Measurements from ENCODE around the gene FRAS1. TPM values are rescaled to one million over a fixed set of nuclear protein-coding genes. Genes with fewer than 3 reads are reported as not detected.

Gene FRAS1
- total and polyA plus RNA-seq, 9 of the 15 experiments (the other 6 are each of a cell fraction or from before 2014, with no cell fraction given) = under 0.01 to 0.11 (median 0.04) TPM; not detected in 2

- no peak for TF ChIP-seq ZNF696 (CRISPR knock-in tag; conservative IDR thresholded peaks at IDR 0.05)
- no peak for TF ChIP-seq CXXC5 (CRISPR knock-in tag; IDR thresholded peaks at IDR 0.05)
- TF ChIP-seq ZKSCAN3 (CRISPR knock-in tag; IDR thresholded peaks at IDR 0.05) = no peak
- TF ChIP-seq, protein P1, sequence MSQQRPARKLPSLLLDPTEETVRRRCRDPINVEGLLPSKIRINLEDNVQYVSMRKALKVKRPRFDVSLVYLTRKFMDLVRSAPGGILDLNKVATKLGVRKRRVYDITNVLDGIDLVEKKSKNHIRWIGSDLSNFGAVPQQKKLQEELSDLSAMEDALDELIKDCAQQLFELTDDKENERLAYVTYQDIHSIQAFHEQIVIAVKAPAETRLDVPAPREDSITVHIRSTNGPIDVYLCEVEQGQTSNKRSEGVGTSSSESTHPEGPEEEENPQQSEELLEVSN (IDR thresholded peaks at IDR 0.05; ENCODE audit: borderline replicate concordance in 1 of 2, extremely low read depth in 1 of 2, insufficient read depth in 1 of 2, insufficient read length in 1 of 2, low read depth in 1 of 2, low read length in 1 of 2, poor library complexity in 1 of 2, severe bottlenecking in 1 of 2) = no peak
- TF ChIP-seq, protein P2, sequence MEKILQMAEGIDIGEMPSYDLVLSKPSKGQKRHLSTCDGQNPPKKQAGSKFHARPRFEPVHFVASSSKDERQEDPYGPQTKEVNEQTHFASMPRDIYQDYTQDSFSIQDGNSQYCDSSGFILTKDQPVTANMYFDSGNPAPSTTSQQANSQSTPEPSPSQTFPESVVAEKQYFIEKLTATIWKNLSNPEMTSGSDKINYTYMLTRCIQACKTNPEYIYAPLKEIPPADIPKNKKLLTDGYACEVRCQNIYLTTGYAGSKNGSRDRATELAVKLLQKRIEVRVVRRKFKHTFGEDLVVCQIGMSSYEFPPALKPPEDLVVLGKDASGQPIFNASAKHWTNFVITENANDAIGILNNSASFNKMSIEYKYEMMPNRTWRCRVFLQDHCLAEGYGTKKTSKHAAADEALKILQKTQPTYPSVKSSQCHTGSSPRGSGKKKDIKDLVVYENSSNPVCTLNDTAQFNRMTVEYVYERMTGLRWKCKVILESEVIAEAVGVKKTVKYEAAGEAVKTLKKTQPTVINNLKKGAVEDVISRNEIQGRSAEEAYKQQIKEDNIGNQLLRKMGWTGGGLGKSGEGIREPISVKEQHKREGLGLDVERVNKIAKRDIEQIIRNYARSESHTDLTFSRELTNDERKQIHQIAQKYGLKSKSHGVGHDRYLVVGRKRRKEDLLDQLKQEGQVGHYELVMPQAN (IDR thresholded peaks at IDR 0.05; ENCODE audit: borderline replicate concordance) = no peak
- no peak for TF ChIP-seq ZNF324 (CRISPR knock-in tag; IDR thresholded peaks at IDR 0.05)
- no peak for TF ChIP-seq ZKSCAN8 (CRISPR knock-in tag; IDR thresholded peaks at IDR 0.05)
Measured at GRCh38 chr4:78292341-78292740, 235.2 kb downstream of the FRAS1 start (continued).

DNA sequence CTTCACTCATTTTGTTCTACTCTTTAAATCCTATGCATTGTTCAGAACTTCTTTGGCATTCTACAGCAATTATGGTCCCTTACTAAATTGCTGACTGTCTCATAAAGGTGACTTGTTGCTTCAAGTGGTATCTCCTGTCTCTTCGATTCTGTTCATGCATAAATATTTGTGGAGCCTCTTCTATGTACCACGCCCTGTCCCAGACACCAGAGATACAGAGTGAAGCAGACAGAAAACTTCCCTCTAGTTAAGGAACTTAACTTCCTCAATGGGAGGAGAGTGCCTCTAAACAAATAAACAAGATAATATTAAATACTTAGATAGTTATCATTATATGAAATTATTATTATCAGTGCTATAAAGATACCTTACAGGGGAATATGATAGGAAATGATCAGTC, 235.7 kb downstream of the FRAS1 start:
- H3K79me2 ChIP-seq (ENCODE audit: control insufficient read depth, insufficient read depth, low read length) = no peaks in the 10 kb centered on the region
- no peaks in the 10 kb centered on the region for H3K9me1 ChIP-seq (ENCODE audit: control insufficient read depth, insufficient read depth, low read length)
- POLR2A ChIA-PET = no interaction called here
- TF ChIP-seq ZNF395 (CRISPR knock-in tag; IDR thresholded peaks at IDR 0.05) = no peak
- no peak for TF ChIP-seq ZNF3 (CRISPR knock-in tag; IDR thresholded peaks at IDR 0.05)
- no peak for TF ChIP-seq ZNF134 (CRISPR knock-in tag; conservative IDR thresholded peaks at IDR 0.05)
- TF ChIP-seq SIX5 (IDR thresholded peaks at IDR 0.05; ENCODE audit: borderline replicate concordance in 1 of 2, insufficient read depth in 1 of 2, low read depth in 1 of 2, low read length in 2 of 2) = no peak
- TF ChIP-seq, protein P3, sequence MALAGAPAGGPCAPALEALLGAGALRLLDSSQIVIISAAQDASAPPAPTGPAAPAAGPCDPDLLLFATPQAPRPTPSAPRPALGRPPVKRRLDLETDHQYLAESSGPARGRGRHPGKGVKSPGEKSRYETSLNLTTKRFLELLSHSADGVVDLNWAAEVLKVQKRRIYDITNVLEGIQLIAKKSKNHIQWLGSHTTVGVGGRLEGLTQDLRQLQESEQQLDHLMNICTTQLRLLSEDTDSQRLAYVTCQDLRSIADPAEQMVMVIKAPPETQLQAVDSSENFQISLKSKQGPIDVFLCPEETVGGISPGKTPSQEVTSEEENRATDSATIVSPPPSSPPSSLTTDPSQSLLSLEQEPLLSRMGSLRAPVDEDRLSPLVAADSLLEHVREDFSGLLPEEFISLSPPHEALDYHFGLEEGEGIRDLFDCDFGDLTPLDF (CRISPR knock-in tag; IDR thresholded peaks at IDR 0.05) = no peak
- no peak for TF ChIP-seq TBP (optimal IDR thresholded peaks at IDR 0.05; ENCODE audit: low read depth, low read length)
- no peak for TF ChIP-seq ZKSCAN8 (CRISPR knock-in tag; IDR thresholded peaks at IDR 0.05)
- no peak for TF ChIP-seq MAFG (tag; conservative IDR thresholded peaks at IDR 0.05)
- TF ChIP-seq PYGO2 (tag; IDR thresholded peaks at IDR 0.05) = no peak
- in situ Hi-C loops (cut with MboI) (no loop called here), intact Hi-C loops (cut with micrococcal nuclease) (no loop called here)
- H4K20me1 ChIP-seq (replicated peaks; ENCODE audit: control insufficient read depth, insufficient read depth, low read length) = no peaks in the 10 kb centered on the region
- no peak overlapping the region for H3K4me2 ChIP-seq (ENCODE audit: insufficient read depth, low read length)
- no peak for DNase-seq (ENCODE audit: extremely low read depth in 1 of 4, low spot score in 3 of 4)
- CTCF ChIA-PET (ENCODE audit: low intra/inter-chr PET ratio) = no interaction called here
- whole genome bisulfite sequencing (ENCODE audit: insufficient coverage, low coverage, missing lambda C conversion rate) = 0% methylated on average over 2 of the region's 2 CpGs
- H3K27me3 ChIP-seq (ENCODE audit: control insufficient read depth in 2 of 2, insufficient read depth in 2 of 2, low read length in 2 of 2) = peaks cover 0 to 11% of the 10 kb centered on the region in 2 experiments; a peak in 2 of 5 replicates
- no peak overlapping the region for H2AFZ ChIP-seq (ENCODE audit: low read depth, low read length)
- BruUV-seq (replicated peaks) = no TSS peak
- H3K27ac ChIP-seq (ENCODE audit: extremely low read depth, low read depth, low read length) = no peak overlapping the region
- no peaks in the 10 kb centered on the region for H3K9me3 ChIP-seq (replicated peaks; ENCODE audit: control insufficient read depth, insufficient read depth, low read depth, low read length)
- no peak overlapping the region for H3K4me3 ChIP-seq
- H3K36me3 ChIP-seq (ENCODE audit: control insufficient read depth, insufficient read depth, low read length) = no peaks in the 10 kb centered on the region
- H3K4me1 ChIP-seq (replicated peaks in 1 of 2; ENCODE audit: control insufficient read depth in 2 of 2, insufficient read depth in 2 of 2, low read length in 2 of 2) = no peaks in the 10 kb centered on the region
- no peak for FAIRE-seq
- ATAC-seq = no peak
- no peak overlapping the region for H3K9ac ChIP-seq (ENCODE audit: insufficient read depth in 1 of 2, low read depth in 2 of 2, low read length in 2 of 2)
